Glutamatergic neuron (in vitro differentiated cells): Measurements from ENCODE around the gene BRD2. TPM values are rescaled to one million over a fixed set of nuclear protein-coding genes. Genes with fewer than 3 reads are reported as not detected.

Source experiments
- DNase-seq: peaks from one replicate; pipeline ENCODE4 v3.0.0; 2022
- H3K27ac Mint-ChIP-seq: one replicate; pipeline ENCODE4 v1.8.0; 2020; ENCODE audit warnings: mild to moderate bottlenecking, mixed read lengths, inconsistent platforms; ENCODE audit not compliant: unreplicated experiment
- H3K27me3 Mint-ChIP-seq: one replicate; pipeline ENCODE4 v1.8.0; 2020; ENCODE audit warnings: mild to moderate bottlenecking, moderate library complexity, mixed read lengths, inconsistent platforms; ENCODE audit not compliant: unreplicated experiment
- H3K36me3 Mint-ChIP-seq: one replicate; pipeline ENCODE4 v1.8.0; 2020; ENCODE audit warnings: mild to moderate bottlenecking, mixed read lengths, inconsistent platforms; ENCODE audit not compliant: unreplicated experiment
- H3K4me1 Mint-ChIP-seq: one replicate; pipeline ENCODE4 v1.8.0; 2020; ENCODE audit warnings: mild to moderate bottlenecking, low read depth, mixed read lengths, inconsistent platforms; ENCODE audit not compliant: unreplicated experiment
- H3K4me3 Mint-ChIP-seq: one replicate; pipeline ENCODE4 v1.8.0; 2020; ENCODE audit warnings: mild to moderate bottlenecking, mixed read lengths, inconsistent platforms; ENCODE audit not compliant: unreplicated experiment
- H3K9me3 Mint-ChIP-seq: one replicate; pipeline ENCODE4 v1.8.0; 2020; ENCODE audit warnings: mild to moderate bottlenecking, moderate library complexity, mixed read lengths, inconsistent platforms; ENCODE audit not compliant: unreplicated experiment
- total RNA-seq: library from RNA; stranded (reverse); fragmentation: NEBNext Ultra II Directional; extraction: Animal tissue kit (Norgen Biotek cat#: 25700); gene quantifications from one replicate; pipeline ENCODE4 v1.2.1, GENCODE V29; 2021; ENCODE audit not compliant: unreplicated experiment
- TF ChIP-seq, protein P1 (sequence below): fragments of 200-600 bp; sonication (generic); IDR thresholded peaks from one replicate; pipeline ENCODE4 v1.5.0; 2021; ENCODE audit not compliant: partially characterized antibody, unreplicated experiment

BRD2 gene
- total RNA-seq, 1 donor from 2014 or later, result 213 TPM

DNA sequence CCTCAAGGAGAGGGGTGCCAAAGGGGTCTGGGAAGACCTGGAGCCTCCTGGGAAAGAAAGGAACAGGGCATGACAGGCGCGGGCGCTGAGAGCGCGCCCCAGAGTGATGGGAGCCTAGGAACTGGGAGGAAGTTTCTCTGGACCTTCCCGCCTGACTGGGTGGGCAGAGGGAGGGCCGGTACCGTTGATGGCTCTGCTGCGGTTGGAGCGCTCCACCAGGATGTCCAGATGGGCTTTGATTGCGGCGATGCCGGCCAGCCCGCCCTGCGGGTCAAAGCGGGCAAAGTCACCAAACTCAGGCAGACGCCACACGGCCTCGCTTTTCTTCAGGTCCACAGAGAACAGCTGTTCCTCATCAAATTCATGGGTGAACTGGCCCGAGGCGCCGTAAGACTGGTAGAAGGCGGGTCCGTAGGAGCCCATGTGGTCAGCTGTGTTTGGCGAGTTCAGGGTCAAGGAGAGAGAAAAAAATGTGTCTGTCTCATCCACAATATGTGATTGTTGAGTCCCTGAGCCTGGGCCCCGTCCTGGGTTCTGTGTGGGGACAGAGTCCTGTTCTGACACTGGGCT, 39.5 kb downstream of the BRD2 start:
- TF ChIP-seq, protein P1, sequence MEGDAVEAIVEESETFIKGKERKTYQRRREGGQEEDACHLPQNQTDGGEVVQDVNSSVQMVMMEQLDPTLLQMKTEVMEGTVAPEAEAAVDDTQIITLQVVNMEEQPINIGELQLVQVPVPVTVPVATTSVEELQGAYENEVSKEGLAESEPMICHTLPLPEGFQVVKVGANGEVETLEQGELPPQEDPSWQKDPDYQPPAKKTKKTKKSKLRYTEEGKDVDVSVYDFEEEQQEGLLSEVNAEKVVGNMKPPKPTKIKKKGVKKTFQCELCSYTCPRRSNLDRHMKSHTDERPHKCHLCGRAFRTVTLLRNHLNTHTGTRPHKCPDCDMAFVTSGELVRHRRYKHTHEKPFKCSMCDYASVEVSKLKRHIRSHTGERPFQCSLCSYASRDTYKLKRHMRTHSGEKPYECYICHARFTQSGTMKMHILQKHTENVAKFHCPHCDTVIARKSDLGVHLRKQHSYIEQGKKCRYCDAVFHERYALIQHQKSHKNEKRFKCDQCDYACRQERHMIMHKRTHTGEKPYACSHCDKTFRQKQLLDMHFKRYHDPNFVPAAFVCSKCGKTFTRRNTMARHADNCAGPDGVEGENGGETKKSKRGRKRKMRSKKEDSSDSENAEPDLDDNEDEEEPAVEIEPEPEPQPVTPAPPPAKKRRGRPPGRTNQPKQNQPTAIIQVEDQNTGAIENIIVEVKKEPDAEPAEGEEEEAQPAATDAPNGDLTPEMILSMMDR, result no peak
- peaks cover 2% of the 10 kb centered on the region for H3K9me3 Mint-ChIP-seq
- DNase-seq, result no peak
- H3K4me1 Mint-ChIP-seq, result no peaks in the 10 kb centered on the region
- H3K36me3 Mint-ChIP-seq, result no peaks in the 10 kb centered on the region
- peaks cover 2% of the 10 kb centered on the region for H3K27me3 Mint-ChIP-seq
- no peak overlapping the region for H3K27ac Mint-ChIP-seq
- H3K4me3 Mint-ChIP-seq, result no peak overlapping the region

DNA sequence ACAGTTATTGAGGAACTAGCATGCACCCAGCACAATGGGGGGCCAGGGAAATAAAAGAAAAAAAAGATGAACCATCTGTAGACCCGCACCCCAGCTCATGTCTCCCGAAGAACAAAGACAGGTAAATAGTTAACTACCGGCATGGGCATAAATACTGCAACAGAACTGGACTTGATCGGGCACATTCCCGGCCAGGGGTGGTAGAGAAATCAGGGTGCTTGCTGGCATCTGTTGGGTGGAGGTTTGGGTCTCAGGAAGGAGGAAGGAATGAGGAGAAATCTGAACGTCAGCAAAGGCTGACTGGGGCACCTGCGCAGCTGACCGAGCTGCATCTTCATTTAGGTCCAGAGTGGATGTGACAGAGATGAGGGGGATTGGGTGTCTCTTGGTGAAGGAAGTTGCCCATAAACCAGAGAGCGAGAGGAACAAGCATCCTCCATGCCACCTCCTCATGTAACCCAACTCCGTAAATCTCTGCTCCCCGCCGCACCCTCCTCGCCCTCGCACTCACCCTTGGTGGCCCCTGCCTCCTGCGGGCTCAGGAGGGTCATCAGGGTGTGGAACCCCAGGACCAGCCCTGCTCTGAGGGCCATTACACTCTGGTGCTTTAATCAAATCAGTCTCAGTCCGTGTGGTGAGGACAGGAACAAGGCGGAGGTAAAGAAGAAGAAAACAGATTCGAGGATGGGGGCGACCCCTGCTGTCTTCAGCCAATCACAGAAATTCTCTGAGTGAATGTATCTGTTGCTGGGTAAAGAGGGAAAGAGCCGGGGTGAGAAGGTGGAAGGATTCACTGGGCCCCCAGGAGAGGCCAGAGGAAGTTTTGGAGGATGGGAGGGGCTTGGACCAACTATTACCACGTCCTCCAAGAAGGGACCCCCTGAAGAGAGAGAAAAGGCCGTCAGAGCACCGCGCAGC, 40.8 kb downstream of the BRD2 start, which contains the start of gene HLA-DOA:
TSS of gene HLA-DOA (minus strand) at position 648 of the 918 bp plus-strand sequence.
- H3K9me3 Mint-ChIP-seq, result peaks cover 2% of the 10 kb centered on the region
- H3K27ac Mint-ChIP-seq, result no peak within 1 kb of the TSS
- H3K27me3 Mint-ChIP-seq, result peaks cover 2% of the 10 kb centered on the region
- H3K4me3 Mint-ChIP-seq, result peak within 1 kb of the TSS; percentile 88
- no peaks in the 10 kb centered on the region for H3K36me3 Mint-ChIP-seq
- TF ChIP-seq, protein P1, result no peak
- no peaks in the 10 kb centered on the region for H3K4me1 Mint-ChIP-seq
- no peak for DNase-seq

DNA sequence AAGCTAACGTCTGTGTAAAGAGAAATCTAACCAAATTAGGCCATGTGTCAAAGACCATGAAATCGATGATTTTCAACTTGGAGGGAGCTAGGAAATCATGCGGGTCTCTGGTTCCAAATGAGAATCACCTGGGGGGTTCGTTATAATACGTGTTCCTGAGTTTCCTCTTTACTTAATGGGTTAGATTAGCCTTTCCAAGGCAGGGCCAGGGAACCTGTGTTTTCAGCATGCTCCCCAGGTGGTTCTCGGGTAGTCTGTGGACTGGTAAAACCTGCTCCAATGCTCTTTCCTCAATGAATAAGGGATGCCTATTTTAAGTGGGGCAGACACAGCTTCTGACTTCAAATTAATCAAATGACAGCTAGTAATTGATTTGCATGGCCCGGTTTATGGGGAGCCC, 42.0 kb downstream of the BRD2 start:
- peaks cover 2% of the 10 kb centered on the region for H3K4me1 Mint-ChIP-seq
- no peak for DNase-seq
- no peak overlapping the region for H3K4me3 Mint-ChIP-seq

DNA sequence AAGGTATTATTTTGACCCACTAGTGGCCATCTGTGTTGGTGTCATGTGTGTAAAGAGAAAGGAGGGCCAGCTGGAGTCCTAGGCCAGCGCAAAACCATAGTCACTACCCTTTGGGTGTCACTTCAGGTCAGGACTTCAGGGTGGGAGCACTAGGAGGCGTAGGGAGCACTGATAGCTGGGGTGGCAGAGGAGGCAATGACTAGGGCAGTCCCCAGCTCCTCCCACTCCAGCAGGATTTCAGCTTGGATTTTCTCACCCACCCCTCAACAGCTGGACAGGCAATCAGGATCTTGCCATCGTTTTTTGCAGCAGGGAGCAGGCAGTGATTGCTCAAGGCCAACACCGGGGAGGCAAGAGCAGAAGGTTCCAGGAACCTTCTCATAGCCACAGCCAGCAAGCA, 45.2 kb downstream of the BRD2 start:
- H3K4me3 Mint-ChIP-seq, result no peak overlapping the region
- H3K27ac Mint-ChIP-seq, result no peak overlapping the region
- no peaks in the 10 kb centered on the region for H3K9me3 Mint-ChIP-seq
- TF ChIP-seq, protein P1, result no peak
- H3K4me1 Mint-ChIP-seq, result peaks cover 5% of the 10 kb centered on the region
- H3K27me3 Mint-ChIP-seq, result peaks cover 2% of the 10 kb centered on the region
- no peak for DNase-seq
- H3K36me3 Mint-ChIP-seq, result no peaks in the 10 kb centered on the region

More for the DNA sequence above, 42.0 kb downstream of the BRD2 start:
- TF ChIP-seq, protein P1, result no peak
- H3K9me3 Mint-ChIP-seq, result peaks cover 2% of the 10 kb centered on the region
- no peaks in the 10 kb centered on the region for H3K36me3 Mint-ChIP-seq
- no peak overlapping the region for H3K27ac Mint-ChIP-seq
- H3K27me3 Mint-ChIP-seq, result peaks cover 2% of the 10 kb centered on the region
